Dermis microvascular lymphatic vessel endothelial cell (primary cell): Measurements from ENCODE around the gene RALGDS. TPM values are rescaled to one million over a fixed set of nuclear protein-coding genes. Genes with fewer than 3 reads are reported as not detected.
"Not testable (repeated sequence)": the region's sequence is repeated elsewhere in the genome, so short reads cannot be mapped to it uniquely, and the experiment has no call there.

Experiments
- DNase-seq, 2 donors: peaks; one replicate each; pipeline versions ENCODE4 v3.0.0 to v3.0.0-alpha.2; 2010; ENCODE audit warnings: low read depth in 2 of 2
- total RNA-seq: library from RNA; depleted of rRNA; stranded (reverse); fragments of >200 nt; gene quantifications from 2 replicates; pipeline ENCODE4 v1.2.1, GENCODE V29; 2014

RALGDS gene
- 25.4 and 56.5 TPM in 2 replicates for total RNA-seq

- peak in 1 of 2 donors; percentile 86 for DNase-seq
These were observed at the start of gene RALGDS for GRCh38 chr9:133121198-133121914. Gene RALGDS (minus strand): TSS chr9:133121240. CDS start chr9:133121154, 86 bp downstream.

GRCh38 chr9:133170716-133171115 is 49.7 kb upstream of the RALGDS start:
- DNase-seq = no peak

GRCh38 chr9:133169687-133170086 is 48.6 kb upstream of the RALGDS start:
- DNase-seq = not testable (repeated sequence)

GRCh38 chr9:133169102-133169501 is 48.1 kb upstream of the RALGDS start:
- no peak for DNase-seq

- no peak for DNase-seq
These were observed 47.4 kb upstream of the RALGDS start for GRCh38 chr9:133168432-133168831.

GRCh38 chr9:133167769-133168168 is 46.7 kb upstream of the RALGDS start:
- DNase-seq = no peak

- no peak for DNase-seq
These were observed 46.2 kb upstream of the RALGDS start for GRCh38 chr9:133167096-133167730.

- DNase-seq = no peak
These were observed 45.4 kb upstream of the RALGDS start for GRCh38 chr9:133166392-133166791.

GRCh38 chr9:133165452-133165730 is 44.4 kb upstream of the RALGDS start:
- no peak for DNase-seq

- no peak for DNase-seq
These were observed 43.2 kb upstream of the RALGDS start for GRCh38 chr9:133164191-133164590.

GRCh38 chr9:133163504-133164172 is 42.6 kb upstream of the RALGDS start, which contains the start of gene GBGT1:
Gene GBGT1 (minus strand): TSS chr9:133163914. CDS start chr9:133162412, 1,502 bp downstream.
- DNase-seq = peak in 1 of 2 donors; percentile 56

GRCh38 chr9:133162861-133163503 is 41.9 kb upstream of the RALGDS start:
- no peak for DNase-seq

- DNase-seq = no peak
These were observed 40.5 kb upstream of the RALGDS start for GRCh38 chr9:133161547-133161950.

GRCh38 chr9:133160742-133161546 is 39.9 kb upstream of the RALGDS start:
- DNase-seq = peak in 1 of 2 donors; percentile 63

GRCh38 chr9:133158695-133159094 is 37.7 kb upstream of the RALGDS start:
- no peak for DNase-seq

- DNase-seq = no peak
These were observed 34.1 kb upstream of the RALGDS start for GRCh38 chr9:133155156-133155555.

GRCh38 chr9:133154097-133154989 is 33.3 kb upstream of the RALGDS start:
- DNase-seq = no peak

- no peak for DNase-seq
These were observed 32.4 kb upstream of the RALGDS start for GRCh38 chr9:133153227-133154096.
